Smooth muscle cell of the brain vasculature (primary cell): ENCODE results near the gene SPEG.

Source experiments
- DNase-seq: peaks from one replicate; pipeline ENCODE4 v3.0.0-alpha.2; 2012; ENCODE audit warnings: low read depth, low spot score

SPEG gene

DNA sequence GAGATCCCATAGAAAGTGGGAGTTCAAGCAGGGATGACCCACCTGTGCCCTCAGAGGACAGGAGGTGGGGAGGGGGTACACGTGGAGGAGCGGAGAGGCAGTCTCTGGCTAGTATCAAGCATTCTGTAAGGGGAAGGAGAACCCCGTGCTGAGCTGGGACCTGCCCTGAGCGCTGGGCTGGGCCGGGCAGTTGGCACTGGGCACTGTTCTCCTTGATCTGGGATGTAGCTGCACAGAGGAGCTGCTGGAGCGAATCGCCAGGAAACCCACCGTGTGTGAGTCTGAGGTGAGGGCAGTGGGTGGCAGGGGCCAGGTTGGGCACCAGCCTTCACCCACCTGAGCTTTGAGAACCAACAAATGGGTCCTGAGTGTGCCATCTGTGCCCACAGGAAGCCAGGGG lies 44.3 kb downstream of the SPEG start:
- DNase-seq: no peak

DNA sequence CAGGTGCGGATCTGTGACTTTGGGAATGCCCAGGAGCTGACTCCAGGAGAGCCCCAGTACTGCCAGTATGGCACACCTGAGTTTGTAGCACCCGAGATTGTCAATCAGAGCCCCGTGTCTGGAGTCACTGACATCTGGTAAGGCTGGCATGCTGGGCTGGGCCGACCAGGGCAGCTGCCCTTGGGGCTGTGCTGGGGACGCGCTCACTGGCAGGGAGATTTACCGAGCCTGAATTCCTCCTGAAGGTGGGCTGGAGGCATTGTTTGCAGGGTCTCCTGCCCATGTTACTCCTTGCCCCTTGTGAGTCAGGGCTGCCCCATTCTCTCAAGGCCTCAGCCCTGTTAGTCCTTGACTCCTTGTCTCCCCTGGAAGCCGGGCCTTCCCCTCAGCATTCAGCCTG lies 45.4 kb downstream of the SPEG start:
- DNase-seq: no peak

DNA sequence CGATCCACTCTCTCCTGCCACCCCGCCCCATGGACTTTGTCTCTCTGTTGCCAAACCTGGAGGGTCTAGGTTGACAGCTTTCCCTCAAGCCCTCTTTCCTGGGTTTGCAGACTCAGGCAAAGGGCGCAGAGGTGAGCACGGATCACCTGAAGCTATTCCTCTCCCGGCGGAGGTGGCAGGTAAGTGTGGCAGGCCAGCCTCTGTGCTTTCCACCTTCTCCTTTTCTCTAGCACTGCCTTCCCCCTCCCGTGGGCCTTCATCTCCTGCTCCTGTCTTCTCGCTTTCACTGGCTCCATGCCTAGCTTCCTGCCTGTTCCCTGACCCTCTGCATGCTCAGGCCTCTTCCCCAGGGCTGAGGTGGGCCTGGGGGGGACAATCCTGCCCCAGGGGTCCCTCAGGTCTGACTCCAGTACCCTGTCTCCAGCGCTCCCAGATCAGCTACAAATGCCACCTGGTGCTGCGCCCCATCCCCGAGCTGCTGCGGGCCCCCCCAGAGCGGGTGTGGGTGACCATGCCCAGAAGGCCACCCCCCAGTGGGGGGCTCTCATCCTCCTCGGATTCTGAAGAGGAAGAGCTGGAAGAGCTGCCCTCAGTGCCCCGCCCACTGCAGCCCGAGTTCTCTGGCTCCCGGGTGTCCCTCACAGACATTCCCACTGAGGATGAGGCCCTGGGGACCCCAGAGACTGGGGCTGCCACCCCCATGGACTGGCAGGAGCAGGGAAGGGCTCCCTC lies 48.2 kb downstream of the SPEG start:
- DNase-seq: no peak

DNA sequence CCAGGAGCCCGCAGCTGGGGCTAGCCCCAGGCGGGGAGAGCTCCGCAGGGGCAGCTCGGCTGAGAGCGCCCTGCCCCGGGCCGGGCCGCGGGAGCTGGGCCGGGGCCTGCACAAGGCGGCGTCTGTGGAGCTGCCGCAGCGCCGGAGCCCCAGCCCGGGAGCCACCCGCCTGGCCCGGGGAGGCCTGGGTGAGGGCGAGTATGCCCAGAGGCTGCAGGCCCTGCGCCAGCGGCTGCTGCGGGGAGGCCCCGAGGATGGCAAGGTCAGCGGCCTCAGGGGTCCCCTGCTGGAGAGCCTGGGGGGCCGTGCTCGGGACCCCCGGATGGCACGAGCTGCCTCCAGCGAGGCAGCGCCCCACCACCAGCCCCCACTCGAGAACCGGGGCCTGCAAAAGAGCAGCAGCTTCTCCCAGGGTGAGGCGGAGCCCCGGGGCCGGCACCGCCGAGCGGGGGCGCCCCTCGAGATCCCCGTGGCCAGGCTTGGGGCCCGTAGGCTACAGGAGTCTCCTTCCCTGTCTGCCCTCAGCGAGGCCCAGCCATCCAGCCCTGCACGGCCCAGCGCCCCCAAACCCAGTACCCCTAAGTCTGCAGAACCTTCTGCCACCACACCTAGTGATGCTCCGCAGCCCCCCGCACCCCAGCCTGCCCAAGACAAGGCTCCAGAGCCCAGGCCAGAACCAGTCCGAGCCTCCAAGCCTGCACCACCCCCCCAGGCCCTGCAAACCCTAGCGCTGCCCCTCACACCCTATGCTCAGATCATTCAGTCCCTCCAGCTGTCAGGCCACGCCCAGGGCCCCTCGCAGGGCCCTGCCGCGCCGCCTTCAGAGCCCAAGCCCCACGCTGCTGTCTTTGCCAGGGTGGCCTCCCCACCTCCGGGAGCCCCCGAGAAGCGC lies 49.1 kb downstream of the SPEG start:
- DNase-seq: no peak

DNA sequence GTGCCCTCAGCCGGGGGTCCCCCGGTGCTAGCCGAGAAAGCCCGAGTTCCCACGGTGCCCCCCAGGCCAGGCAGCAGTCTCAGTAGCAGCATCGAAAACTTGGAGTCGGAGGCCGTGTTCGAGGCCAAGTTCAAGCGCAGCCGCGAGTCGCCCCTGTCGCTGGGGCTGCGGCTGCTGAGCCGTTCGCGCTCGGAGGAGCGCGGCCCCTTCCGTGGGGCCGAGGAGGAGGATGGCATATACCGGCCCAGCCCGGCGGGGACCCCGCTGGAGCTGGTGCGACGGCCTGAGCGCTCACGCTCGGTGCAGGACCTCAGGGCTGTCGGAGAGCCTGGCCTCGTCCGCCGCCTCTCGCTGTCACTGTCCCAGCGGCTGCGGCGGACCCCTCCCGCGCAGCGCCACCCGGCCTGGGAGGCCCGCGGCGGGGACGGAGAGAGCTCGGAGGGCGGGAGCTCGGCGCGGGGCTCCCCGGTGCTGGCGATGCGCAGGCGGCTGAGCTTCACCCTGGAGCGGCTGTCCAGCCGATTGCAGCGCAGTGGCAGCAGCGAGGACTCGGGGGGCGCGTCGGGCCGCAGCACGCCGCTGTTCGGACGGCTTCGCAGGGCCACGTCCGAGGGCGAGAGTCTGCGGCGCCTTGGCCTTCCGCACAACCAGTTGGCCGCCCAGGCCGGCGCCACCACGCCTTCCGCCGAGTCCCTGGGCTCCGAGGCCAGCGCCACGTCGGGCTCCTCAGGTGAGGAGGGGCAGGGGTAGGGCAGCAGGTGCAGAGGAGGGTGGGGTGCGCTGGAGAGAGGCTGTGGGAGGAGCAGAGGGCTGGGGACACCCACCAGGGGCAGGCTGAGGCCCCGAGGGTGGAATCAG lies 49.9 kb downstream of the SPEG start:
- DNase-seq: no peak

DNA sequence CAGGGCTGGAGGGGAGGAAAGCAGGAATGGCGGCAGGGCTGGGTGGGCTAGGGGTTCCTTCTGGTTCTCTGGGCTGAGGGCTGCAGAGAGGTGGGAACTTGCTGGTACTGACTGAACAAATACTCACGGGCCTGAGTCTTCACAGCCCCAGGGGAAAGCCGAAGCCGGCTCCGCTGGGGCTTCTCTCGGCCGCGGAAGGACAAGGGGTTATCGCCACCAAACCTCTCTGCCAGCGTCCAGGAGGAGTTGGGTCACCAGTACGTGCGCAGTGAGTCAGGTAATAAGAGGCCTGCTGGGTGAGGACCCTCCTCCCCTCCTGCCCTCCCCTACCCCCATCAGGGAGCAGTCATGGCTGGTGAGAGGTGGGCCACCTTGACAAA lies 50.5 kb downstream of the SPEG start:
- DNase-seq: no peak

DNA sequence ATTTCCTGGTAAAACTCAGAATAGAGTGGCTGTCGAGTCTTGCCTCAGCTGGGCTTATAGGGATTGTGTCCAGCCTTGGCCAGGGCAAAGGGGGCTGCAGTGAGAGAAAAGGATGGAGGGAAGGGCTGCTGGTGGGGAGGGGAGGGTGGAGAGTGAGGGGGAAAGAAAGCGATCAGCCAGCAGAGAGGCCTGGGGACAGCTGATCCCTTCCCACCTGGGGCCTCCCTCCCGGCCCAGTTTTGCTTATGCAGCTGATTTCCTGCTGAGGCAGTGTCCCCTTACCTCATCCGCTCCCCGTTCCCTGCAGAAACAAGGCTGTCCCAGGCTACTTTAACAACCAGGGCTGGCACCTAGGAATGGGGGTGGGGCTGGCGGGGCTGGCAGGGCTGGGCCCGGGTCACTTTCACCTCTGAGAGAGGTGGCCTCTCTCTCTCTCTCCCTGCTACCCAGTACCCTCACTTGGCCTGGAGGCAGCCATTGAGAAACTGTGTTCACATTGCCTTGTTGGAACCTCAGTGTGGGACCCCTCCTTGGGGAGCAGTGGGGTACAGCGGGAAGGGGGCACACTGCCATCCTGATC lies 51.8 kb downstream of the SPEG start:
- DNase-seq: no peak

DNA sequence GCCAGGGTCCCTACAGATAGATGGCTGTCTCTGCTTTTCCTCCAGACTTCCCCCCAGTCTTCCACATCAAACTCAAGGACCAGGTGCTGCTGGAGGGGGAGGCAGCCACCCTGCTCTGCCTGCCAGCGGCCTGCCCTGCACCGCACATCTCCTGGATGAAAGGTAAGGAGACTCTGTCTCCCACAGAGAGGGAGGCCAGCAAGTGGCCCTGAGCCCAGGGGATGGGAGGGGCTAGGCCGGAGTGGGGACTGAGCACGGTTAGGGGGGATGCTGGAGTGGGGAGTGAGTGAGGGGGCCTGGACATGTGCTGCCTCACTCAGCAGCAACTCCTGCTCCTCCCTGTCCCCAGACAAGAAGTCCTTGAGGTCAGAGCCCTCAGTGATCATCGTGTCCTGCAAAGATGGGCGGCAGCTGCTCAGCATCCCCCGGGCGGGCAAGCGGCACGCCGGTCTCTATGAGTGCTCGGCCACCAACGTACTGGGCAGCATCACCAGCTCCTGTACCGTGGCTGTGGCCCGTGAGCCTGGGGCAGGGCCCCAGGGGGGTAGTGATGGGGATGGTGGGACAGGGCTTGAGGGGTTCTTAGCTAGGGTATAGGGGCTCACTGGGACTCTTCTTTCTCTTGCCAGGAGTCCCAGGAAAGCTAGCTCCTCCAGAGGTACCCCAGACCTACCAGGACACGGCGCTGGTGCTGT lies 53.7 kb downstream of the SPEG start:
- DNase-seq: no peak

DNA sequence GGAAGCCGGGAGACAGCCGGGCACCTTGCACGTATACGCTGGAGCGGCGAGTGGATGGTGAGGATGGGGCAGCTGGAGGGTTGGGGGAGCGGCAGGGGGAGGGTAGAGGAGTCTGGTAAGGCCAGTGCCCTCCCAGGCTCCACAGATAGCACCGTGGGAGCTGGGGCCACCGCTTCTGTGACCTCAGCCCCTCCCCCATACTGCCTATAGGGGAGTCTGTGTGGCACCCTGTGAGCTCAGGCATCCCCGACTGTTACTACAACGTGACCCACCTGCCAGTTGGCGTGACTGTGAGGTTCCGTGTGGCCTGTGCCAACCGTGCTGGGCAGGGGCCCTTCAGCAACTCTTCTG lies 54.2 kb downstream of the SPEG start:
- no peak for DNase-seq

DNA sequence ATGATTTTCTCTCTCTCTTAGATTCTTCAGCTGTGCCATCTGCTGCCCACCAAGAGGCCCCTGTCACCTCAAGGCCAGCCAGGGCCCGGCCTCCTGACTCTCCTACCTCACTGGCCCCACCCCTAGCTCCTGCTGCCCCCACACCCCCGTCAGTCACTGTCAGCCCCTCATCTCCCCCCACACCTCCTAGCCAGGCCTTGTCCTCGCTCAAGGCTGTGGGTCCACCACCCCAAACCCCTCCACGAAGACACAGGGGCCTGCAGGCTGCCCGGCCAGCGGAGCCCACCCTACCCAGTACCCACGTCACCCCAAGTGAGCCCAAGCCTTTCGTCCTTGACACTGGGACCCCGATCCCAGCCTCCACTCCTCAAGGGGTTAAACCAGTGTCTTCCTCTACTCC lies 54.7 kb downstream of the SPEG start:
- no peak for DNase-seq

DNA sequence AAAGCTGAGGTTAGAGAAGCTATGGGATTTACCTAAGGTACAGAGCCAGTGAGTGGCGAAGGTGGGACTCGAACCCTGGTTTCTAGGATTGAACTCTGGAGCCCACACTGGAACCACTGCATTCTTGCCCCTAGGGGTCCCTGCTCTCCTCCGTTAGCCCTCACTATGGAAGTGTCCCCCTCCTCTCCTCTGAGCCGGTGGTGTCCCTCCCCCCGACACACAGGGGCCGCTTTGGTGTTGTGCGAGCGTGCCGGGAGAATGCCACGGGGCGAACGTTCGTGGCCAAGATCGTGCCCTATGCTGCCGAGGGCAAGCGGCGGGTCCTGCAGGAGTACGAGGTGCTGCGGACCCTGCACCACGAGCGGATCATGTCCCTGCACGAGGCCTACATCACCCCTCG lies 55.5 kb downstream of the SPEG start:
- DNase-seq: no peak

DNA sequence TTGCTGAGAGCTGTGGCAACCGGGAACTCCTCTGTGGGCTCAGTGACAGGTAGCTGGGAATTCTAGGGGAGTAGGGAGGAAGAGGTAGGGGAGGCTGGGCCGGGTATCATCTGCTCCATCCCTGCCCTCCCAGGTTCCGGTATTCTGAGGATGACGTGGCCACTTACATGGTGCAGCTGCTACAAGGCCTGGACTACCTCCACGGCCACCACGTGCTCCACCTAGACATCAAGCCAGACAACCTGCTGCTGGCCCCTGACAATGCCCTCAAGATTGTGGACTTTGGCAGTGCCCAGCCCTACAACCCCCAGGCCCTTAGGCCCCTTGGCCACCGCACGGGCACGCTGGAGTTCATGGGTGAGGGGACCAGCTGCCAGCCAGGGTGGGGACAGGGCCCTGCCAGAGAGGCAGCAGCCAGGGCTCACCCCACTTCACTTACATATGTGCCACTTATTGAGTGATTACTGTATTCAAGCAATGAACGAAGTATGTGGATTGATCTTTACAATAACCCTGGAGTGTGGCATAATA lies 56.0 kb downstream of the SPEG start:
- DNase-seq: no peak

DNA sequence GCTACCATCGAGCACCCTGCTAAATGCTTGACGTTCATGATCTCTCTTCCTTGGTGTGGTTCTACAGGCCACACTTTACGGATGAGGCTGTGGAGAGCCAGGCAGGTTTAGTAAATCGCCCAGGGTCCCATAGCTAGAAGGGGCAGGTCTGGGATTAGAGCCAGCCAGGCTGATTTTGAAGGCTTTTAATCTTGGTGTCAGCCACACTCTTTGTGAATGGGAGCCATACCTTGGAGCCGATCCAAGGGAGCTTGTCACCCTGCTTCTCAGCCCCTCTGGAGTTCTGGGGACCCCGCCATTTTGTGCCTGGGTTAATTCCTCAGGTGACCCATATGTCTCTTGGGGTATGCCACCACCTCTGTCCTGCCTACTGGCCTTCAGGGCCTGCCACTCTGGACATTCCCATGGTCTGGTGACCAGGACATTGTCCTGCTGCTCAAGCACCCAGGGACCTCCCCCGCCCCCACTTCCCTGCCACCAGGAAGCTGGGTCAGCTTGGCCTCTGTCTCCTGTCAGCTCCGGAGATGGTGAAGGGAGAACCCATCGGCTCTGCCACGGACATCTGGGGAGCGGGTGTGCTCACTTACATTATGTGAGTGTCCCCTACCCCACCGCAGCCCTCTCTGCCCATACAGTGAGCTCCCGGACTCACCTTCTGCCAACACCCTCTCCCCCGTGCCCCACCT lies 56.8 kb downstream of the SPEG start:
- no peak for DNase-seq

DNA sequence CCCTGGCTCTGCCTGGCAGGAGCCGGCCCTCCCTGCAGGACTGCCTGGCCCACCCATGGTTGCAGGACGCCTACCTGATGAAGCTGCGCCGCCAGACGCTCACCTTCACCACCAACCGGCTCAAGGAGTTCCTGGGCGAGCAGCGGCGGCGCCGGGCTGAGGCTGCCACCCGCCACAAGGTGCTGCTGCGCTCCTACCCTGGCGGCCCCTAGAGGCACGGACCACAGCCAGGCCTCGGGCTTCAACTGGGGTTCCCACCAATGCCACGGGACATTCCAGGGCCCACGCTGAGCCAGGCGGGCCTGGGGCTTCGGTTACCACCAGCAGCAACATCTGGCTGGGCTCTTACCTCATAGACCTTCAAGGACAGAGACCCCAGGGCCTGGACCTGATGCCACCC lies 57.9 kb downstream of the SPEG start:
- DNase-seq: no peak

DNA sequence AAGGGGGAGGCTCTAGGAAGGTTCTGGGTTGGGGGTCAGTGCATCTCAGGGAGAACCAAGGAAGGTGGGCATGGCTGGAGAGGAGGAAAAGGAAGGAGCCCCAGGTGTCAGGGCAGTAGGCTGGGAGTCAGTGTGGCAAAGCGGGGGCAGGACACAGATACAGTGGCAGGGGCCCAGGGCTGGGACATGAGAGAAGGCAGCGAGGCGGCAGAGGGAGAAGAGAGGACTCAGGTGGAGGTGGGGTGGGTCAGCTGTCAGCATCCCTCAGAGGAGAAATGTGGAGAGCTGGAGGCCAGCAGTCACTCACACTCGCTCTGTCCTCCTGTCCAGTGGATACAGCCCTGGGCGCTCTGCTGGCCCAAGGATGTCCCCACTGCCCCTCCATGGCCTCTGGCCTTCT lies 58.4 kb downstream of the SPEG start:
- no peak for DNase-seq

DNA sequence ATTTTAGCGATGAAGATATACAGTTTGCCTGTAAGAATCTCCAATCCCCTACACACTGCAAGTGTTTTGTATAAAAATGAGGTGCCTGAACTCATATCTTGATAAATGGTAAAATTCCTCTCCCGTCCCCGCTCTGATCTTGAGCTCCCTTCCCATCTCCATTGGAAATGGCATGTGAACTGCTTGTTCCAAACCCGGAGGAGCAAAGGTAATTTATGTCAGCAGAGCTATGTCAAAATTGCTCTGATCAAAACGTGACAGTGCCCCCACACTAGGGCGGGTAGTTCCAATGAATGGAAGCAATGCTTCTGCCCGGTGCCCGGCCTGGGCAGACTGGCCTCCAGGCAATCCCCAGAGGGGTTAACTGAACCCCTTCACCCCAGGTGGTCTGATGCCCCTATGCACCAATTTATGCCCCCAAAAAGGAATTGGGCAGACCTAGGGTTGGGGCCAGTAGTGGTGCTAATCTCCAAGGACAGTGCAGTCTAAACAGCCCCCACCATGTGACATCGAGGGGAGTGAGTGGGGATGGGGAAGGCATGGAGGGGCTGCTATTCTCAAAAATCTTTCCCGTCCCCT lies 60.4 kb downstream of the SPEG start:
- no peak for DNase-seq

DNA sequence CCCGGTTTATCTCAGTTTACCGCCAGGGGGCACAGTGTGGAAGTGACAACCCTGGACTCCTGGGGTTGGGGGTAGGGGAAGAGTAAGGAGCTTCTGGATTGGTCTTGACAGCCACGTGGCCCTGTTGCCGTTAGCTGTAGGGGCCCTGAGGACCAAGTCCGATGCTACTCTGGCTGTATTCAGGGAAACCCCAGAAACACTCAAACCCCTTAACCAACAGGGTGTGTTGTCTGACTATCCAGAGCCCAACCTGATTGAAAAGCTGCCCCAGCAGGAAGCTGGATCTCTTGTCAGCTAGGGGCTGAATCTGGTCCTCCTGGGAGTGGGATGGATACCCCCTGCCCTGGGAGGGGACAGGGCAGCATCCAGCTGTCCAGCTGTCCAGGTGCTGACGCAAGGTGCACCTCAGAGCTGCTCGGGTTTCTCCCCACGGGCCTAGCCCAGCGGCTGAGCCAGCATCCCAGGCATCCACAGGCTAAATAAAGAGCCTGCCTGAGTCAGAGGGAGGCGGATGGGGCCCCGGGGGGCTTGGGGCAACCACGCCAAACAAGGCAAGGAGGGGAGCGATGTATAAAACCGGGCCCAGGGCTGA lies 61.0 kb downstream of the SPEG start:
- no peak for DNase-seq

DNA sequence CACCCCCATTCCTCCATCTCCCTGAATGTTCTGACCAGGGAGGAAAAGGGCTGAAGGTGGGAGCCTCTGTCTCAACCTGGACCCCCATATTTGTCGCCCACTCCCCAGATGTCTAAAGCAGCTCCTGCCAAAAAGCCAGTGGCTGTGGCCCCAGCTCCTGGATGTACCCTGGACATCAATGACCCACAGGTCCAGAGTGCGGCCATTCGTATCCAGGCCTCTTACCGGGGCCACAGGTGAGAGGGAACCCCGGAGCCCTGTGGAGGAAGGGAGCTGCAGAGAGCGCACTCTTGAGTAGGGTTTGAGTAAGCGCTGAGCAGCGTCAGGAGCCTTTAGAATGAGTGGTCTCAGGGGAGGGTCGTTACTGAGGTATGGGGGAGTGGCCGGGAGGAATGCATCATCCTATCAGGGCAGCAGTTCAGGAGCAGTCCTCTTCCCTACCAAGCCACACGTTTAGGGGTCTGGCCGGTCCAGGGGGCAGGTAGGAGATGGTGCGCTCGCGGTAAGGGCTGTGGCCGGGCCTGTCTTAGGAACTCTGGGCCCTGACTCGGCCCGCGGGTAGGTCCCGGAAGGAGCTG lies 61.7 kb downstream of the SPEG start:
- no peak for DNase-seq

DNA sequence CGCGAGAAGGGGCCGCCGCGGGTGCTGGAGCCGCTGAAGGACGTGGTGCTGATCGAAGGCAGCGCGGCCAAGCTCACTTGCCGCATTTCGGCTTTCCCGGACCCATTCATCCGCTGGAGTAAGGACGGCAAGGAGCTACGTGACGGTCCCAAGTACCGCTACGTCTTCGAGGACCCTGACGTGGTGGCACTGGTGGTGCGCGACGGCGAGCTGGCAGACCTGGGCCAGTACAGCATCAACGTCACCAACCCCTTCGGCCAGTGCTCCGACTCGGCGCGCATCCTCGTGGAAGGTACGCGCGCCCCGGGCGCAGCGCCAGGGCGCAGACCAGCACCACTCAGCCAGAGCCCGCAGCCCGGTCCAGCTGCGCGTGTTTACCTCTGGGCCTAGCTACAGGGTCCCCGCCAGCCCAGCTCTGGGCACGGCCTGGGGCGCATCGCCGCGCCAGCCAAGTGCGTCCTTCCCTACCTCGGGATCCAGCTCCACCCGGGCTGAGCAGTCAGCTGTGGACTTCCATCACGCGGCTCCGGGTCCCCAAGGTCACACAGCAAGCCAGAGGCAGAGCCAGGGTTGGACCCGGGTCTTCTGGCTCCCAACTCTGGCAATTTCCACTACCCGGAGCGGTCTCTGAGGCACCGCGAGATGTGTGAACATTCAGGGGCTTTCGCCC lies 62.3 kb downstream of the SPEG start:
- no peak for DNase-seq
